SW 1271 (cell line): ENCODE measurements around the gene EPM2A.
"Not testable (repeated sequence)": the region's sequence is repeated elsewhere in the genome, so short reads cannot be mapped to it uniquely, and the experiment has no call there.

Source experiments
- DNase-seq, 2 experiments: peaks; one replicate each; lab custom pipeline; 2025; lab: John Stamatoyannopoulos, UW

EPM2A gene

DNA sequence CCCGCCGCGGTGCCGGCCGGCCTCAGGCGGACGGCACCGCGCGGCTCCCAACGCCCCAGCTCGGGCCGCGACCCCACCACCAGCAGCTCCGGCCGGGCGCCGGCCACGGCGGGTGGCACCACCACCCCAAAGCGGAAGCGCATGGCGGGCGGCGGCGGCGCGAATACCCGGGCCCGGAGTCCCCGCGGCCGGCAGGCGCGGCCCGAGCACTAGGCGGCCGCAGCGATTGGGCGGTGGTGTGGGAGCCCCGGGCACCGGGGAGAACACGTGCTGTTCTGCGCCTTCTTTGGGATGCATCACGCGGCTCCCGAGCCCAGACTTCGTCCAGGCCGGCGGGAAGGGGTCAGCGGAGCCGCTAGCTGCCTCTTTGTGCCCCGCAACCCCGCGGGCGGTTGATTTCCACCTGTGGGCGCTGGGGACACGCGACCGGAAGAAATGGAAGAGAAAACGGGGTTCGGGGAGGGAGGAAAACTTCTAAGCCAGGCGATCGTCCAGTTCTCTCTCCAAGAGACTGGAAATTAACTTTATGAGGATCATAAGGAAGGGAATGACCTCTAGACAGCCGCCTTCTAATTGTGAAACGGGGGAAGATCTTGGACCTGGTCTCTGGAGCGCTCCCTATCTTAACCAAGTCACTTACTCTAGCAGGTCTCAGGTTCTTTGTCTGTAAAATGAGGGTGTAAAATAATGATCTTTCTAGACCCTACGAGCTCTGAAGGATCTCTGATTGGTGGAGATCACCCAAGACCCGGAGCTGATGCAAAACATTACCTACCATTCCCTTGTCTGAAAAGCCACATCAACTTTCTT, at the start of gene EPM2A:
Gene EPM2A, minus strand, starts transcription at position 165 of the 810 bp plus-strand sequence. Its CDS starts 22 bp downstream, at position 143.
- peak; percentile 10 to 71 for DNase-seq

DNA sequence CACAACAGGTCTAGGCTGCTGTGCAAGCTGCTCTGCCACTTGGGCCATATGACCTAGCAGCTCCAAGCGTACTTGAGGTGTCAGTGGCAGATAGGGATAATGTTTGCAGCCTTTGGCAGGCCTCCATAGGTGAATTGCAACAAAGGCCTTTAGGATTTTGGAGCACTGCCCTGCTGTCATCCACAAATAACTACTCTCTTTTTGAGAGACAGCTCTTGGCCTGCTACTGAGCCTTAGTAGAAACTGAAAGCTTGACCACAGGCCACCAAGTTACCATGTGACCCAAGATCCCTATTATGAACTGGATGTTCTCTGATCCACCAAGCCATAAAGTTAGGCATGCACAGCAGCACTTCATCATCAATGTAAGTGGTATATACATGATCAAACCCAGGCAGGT, 49.4 kb upstream of the EPM2A start:
- DNase-seq, result no peak

DNA sequence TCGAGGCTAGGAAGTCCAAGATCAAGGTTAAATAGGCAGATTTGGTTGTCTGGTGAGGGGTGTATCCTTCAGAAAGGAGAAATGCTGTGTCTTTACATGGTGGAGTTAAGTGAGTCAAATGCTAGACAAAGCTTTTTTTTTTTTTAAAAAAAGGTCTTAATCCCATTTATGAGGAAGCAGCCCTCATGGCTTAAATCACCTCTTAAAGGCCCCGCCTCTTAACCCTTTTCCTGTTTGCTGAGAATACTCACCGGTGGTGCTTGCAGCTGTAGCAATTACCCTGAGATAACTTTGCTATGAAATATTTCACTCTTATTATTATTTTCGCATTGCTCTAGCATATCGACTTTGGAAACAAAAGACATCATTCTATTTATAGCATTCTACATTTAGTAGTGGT, 48.5 kb upstream of the EPM2A start:
- DNase-seq, result no peak

DNA sequence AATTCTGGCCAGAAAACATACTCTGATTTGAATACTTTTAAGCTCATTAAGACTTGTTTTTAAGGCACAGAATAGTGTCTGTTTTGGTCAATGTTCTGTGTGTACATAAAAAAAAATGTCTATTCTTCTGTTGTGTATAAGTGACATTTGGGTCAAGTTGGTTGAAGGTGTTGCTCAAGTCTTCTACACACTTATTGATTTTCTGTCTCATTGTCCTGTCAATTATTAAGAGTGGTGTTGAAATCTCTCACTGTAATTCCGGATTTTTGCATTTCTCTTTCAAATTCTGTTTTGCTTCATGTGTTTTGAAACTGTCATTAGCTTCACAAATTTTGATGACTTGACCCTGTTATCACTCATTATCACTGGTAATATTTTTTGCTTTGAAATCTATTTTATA, 37.5 kb upstream of the EPM2A start:
- DNase-seq, result no peak

DNA sequence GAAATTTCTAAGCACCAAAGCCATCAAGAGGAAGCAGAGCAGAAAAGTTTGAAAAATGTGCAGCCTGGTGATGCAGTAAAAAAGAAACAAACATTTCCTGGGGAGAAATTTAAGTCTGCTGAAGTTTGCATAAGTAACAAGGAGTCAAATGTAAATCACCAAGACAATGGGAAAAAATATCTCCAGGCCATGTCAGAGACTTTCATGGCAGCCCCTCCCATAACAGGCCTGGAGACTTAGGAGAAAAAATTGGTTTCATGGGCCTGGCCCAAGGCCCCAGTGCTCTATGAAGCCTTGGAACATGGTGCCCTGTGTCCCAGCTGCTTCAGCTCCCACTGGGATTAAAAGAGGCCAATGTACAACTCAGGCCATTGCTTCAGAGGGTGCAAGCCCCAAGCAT, 30.1 kb upstream of the EPM2A start:
- no peak for DNase-seq

DNA sequence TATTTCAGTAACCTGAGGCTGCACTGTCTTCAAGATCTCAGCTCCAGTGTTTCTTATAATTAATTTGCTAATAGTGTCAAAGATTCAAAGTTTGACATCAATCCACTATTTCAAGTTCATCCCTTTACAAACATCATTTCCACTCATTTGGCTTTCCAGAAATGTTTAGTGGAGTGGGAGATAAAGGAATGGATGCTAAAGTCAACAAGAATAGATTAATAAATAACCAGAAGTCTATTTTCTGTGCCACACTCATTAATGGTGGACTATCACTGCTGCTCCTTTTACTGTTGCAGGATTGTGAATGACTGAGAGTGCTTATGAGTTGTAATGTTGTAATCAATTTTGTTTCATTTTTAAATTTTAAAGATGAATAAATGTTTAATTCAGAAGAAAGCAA, 28.4 kb upstream of the EPM2A start:
- DNase-seq, result no peak

DNA sequence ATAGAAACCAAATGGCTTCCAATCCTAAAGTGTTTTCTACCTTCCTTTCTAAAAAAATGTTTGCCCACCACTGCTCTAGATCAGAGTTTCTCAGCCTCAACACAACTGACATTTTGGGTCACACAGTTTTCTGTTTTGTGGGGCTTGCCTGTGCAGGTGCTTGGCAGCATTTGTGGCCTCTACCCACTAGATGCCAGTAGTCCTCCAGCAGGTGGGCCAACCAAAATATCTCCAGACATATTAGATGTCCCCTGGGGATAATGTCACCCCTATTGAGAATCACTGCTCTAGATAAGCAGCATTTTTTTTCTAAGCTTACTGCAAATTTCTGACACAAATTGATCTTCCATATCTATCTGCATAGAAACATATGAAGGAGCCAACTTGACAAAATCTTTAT, 26.3 kb upstream of the EPM2A start:
- no peak for DNase-seq

DNA sequence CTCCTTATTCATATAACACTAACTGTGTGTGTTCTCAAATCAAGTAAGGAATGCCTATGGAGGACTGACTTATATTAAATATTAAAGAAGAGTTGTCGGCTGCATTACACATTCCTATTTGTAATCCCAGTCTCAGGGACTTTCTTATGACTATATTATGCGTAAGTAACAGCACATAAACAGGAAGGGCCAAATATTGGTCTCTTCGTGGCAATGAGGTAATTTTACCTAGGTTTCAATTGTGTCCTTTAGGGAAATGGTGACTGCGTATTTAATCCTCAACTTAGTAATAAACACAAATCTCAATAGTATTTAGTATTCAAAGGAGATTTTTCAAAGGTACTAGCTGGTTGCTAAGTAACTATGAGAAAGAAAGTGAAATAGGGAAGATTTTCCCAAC, 22.8 kb upstream of the EPM2A start:
- DNase-seq, result no peak

DNA sequence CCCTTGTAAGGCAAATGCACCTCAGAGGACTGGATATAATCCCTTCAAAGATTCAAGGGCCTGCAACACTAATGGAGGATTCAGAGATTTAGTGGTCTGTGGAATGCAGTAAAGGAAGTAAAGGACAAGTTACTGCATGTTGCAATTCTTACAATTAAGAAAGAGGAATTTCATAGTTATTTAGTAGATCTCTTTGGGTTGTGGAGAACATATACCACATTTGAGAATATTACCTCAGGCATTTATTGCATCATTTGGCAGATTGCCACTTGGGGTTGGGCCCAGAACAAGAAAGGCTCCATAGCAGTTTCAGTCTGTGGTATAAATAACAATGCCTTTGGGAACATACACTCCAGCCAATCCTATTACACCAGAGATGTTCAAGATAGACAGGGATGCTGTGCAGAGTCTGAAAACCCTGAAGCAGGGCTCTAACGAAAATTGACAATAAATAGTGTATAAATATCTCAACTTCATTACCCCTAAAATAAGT, 20.9 kb upstream of the EPM2A start:
- no peak for DNase-seq

DNA sequence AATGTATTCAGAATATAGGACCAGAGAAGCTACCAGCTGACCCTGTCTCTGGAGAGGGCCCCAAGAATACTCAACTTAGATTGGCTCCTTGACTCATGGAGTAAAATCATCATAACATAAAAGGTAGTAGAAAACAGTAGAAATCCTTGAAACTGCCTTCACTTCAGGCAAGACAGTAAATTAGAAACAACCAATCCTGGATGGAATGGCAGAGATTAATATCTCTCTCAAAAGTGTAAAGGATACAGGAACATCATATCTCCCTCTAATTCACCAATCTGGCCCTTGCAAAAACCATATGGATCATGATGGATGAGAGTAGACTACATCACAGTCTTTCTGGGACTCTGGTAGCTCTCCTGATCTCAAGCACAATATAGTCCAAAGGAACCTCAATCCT, 20.4 kb upstream of the EPM2A start:
- no peak for DNase-seq

DNA sequence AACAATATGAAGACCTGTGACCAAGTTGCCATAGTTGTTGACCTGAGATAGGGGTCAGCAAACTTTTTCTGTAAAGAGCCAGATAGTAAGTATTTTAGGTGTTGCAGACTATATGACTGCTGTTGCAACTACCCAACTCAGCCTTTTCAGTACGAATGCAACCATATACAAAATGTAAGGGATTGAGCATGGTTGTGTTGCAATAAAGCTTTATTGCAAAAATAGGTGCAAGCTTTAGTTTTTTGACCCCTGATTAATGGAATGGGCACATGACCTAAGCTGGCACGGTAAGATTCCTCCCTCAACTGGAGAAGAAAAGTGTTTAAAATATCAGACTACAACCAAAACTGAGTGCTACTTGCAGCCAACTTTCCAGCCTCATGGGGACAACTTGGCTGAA, 17.3 kb upstream of the EPM2A start:
- DNase-seq, result no peak

DNA sequence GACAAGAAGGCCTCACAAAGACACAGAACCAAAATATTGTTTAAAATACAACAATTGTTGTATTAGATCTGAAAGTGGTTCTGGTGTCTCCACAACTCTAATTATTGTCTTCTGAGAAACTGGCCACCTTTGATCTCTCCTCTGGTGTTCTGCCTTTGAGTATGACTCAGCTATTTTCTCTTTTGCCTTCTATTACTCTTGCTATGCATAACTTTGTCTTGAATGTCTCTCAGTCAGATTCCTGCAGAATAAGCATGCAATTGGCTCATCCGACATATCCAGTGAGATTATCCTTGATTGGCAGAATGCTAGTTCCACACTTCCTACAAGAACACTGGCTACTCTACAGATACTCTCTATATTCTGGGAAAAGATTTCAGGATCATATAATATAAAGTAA, 14.3 kb upstream of the EPM2A start:
- no peak for DNase-seq

DNA sequence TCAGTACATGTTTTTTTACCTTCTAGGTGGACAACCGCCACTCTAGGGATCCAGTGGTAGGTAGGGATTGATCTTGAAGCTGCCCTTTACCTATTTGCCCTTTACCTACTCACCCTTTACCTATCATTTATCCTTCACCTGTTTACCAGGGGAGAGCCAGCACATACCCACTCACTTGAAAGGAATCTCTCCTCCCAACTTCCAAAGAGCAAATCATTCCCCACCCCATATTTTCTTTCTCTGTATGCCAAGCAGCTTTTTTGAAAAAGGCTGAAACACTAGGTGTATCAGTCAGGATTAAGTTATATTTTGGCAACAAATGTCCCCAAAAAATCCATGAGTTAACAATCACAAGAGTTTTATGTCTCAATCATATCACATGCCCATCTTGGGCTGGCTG, 10.5 kb upstream of the EPM2A start:
- DNase-seq, result no peak

DNA sequence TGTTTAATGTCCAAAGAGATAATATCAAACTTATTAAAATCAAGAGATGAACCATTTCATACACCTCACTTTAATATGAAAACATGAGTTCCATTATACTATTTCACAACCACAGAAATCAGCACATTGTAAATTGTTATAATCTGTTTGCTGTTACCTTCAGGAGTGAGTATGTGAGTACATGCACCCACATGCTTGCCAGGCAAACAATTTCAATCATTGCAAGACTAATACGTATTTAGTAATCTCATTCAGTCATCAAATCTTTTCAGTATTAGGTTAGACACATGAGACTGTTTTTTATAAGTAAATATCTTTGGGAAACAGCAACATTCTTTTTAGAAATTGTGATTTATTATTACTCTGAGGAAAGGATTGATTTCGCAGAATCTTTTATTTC, 9.3 kb upstream of the EPM2A start:
- DNase-seq, result no peak

DNA sequence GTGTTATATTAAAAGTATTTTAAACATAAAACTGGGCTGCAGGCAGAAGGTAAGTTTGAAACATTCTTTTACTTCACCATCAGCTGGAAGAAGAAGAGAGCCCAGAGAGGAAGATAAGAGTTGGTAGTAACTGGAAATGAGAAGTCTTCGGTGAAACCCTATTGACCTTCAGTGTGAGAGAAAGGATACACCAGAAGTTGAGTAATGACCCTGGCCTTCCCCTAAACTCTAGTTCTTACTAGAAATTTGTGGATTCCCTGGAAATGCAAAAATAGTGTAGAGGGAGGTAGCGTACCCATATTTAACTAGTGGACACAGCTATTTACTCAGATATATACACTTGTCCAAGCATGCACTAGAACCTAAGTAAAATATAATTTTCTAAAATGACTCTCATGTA, 8.0 kb upstream of the EPM2A start:
- no peak for DNase-seq

DNA sequence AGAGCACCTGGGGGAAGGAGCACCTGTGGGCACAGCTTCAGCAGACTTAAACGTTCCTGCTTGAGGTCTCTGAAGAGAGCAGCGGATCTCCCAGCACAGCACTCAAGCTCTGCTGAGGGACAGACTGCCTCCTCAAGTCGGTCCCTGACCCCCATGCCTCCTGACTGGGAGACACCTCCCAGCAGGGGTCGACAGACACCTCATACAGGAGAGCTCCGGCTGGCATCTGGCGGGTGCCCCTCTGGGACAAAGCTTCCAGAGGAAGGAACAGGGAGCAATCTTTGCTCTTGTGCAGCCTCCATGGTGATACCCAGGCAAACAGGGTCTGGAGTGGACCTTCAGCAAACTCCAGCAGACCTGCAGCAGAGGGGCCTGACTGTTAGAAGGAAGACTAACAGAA, 7.2 kb upstream of the EPM2A start:
- not testable (repeated sequence) for DNase-seq

DNA sequence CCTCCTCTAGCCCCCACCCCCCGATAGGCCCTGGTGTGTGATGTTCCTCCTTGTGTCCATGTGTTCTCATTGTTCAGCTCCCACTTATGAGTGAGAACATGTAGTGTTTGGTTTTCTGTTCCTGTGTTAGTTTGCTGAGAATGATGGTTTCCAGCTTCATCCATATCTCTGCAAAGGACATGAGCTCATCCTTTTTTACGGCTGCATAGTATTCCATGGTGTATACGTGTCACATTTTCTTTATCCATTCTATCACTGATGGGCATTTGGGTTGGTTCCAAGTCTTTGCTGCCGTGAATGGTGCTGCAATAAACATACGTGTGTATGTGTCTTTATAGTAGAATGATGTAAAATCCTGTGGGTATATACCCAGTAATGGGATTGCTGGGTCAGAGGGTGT, 4.4 kb upstream of the EPM2A start:
- DNase-seq, result not testable (repeated sequence)

DNA sequence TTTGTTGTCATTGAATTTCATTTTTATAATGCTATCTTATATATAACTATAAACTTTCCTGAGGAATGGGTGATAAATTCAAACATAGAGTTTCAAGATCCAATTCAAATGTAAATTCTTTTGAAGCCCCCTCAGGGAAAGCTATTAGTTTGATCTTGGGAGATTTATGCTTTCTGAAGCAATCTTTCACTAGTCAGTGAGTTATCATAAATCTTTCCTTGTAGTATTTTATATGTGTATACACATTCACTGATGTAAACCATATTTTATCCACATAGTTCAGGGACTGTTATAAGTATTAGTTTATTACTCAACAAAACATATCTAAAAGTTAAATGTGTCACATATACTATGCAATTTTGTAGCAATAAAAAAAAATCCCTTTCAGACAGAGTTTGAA, 2.9 kb upstream of the EPM2A start:
- no peak for DNase-seq

DNA sequence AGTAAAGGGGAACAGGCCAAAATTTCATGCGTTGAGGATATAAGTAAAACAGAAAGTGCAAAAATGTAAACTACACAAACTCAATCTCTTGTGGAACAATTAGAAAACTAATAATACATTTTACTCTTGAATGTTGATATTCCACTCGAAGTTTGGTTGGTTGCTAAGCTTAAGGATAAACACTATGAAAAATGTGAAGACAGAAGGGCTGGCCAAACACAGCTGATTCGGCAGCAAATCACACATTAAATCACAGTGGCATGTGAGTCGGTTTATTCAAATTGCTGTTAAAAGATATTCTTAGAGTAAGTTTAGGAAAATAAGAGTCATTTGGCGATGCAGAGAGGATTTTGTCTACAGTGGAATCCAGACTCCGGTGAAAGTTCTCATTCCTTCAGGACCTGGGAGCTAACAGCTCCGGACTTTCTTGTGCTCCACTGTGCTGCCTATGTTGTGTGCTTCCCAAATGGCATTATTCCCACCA, 1.4 kb upstream of the EPM2A start:
- DNase-seq, result no peak

DNA sequence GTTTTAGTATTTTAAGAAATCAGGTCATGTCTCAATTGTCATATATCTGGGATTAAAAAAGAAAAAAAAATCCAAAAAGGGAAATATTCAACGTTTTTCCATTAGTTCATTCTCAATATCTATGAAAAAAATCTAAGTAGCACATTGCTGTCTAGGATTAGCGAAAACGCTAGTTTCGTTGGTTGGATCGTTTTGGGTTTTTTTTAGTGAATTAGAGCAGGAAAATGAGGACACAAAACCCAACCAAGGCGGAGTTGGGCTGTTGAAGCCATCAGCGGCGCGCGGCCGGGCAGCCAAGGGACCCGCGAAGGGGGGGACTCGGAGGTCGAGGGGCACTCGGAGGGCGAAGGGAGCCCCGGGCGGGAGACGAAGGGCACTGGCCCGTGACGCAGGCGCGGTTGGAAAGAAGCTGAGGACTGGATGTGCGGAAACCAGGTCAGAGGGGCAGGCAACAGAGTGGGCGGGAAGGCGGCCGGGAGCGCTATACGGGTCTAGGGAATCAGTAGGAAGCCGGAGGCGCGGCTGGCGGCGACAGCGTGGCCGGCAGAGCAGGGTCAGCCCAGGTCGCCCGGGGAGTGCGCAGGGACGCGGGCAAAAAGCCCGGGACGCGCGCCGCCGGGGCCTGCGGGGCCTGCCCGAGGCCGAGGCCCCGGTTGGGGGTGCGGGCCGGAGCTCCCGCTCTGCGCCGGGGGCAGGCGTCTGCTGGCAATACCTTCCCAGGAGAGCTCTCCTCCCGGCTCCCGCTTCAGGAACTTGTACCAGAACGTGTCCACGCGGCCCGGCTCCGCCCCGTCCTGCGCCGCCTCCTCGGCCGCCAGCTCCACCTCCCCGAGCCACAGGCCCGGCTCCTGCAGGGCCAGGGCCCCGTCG, 599 bp downstream of the EPM2A start:
- DNase-seq, result peak; percentile 75 to 89

DNA sequence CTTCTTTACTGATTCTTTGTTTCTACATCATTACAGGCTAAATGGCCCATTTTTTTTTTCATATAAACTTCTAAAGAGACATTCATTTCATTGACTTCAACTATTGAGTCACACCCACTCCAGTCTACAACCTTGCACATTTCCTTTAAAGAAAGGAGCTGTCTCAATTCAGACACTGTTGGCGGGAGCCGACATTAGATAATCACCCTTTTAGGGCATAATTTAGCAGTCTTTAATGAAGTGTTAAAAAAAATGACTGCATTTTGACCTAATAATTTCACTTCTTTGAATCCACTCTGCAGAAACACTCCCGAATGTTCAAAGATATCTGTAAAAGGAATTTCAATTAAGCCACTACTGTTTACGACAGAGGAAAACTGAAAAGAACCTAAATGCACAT, 1.5 kb downstream of the EPM2A start:
- DNase-seq, result no peak

DNA sequence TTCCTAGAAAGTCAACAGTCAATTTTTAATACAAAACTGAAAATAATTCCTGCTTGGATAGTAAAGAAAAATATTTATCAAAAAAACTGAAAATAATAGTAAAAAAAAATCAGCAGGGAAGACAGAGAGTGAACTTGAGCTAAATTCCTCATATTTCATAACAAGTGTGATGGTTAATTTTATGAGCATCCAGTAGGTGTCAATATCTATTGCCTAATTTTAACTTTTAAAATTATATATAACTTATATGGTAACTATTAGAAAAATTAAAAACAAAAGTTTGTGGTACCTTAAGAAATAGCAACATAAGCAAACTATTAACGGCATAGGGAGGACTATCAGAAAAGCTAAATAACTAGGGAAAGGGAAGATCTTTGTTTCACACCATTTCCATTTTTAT, 2.1 kb downstream of the EPM2A start:
- no peak for DNase-seq

DNA sequence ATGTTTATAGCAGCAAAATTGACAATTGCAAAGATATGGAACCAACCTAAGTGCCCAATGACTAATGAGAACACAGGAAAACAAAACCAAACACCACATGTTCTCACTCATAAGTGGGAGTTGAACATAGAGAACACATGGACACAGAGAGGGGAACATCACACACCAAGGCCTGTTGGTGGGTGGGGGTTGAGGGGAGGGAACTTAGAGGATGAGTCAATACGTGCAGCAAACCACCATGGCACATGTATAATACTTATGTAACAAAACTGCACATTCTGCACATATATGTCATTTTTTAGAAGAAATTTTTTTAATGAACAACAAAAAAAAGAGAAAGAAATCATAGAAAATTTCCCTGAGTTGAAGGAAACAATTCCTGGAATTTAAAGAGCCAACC, 3.9 kb downstream of the EPM2A start:
- no peak for DNase-seq
